Measurements from ENCODE around the gene UNC50.

DNA sequence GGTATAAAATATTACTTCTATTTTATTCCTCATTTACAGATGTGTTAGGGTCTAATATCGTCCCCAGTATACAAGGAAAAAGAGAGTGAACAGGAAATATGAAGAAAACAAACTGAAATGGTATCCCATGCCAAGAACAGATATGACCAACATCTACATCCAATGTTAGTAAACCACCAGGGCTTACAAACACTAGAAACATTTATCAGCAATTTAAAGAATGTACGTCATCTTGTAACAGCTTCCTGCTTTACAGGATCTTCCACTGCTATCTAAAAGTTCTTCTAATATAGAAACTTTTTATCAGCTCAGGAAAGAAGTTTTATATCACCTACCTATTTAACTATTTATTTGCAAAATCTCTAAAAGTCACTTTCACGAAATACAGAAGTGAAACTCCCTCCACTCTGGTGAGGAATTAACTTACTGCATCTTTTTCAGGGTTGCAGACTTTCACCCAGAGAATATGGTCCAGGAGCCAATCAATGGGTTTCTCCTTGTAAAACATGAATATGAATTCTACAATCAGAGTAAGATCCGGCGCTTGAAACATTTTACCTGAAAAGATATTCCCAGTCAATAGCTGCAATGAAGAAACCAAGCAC is 35.2 kb downstream of the UNC50 start:
- TF ChIP-seq, protein P1, sequence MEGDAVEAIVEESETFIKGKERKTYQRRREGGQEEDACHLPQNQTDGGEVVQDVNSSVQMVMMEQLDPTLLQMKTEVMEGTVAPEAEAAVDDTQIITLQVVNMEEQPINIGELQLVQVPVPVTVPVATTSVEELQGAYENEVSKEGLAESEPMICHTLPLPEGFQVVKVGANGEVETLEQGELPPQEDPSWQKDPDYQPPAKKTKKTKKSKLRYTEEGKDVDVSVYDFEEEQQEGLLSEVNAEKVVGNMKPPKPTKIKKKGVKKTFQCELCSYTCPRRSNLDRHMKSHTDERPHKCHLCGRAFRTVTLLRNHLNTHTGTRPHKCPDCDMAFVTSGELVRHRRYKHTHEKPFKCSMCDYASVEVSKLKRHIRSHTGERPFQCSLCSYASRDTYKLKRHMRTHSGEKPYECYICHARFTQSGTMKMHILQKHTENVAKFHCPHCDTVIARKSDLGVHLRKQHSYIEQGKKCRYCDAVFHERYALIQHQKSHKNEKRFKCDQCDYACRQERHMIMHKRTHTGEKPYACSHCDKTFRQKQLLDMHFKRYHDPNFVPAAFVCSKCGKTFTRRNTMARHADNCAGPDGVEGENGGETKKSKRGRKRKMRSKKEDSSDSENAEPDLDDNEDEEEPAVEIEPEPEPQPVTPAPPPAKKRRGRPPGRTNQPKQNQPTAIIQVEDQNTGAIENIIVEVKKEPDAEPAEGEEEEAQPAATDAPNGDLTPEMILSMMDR (IDR thresholded peaks at IDR 0.05) = no peak
- TF ChIP-seq POLR2A (IDR thresholded peaks at IDR 0.05) = no peak

All from body of pancreas (tissue), 4 donors.